Measurements from ENCODE around the gene ECE1. TPM values are rescaled to one million over a fixed set of nuclear protein-coding genes. Genes with fewer than 3 reads are reported as not detected.
A peak's percentile ranks its signal among the peaks of the same experiment; 100 is the strongest.

ECE1 gene
- total and polyA plus RNA-seq, 2 of the 8 experiments (the other 6 are each of a cell fraction or from before 2014, with no cell fraction given) = 21.4 to 36.8 TPM

- H2BK120ac ChIP-seq (replicated peaks; ENCODE audit: low read depth, low read length) = no peak overlapping the region
- 84% methylated on average over 8 of the region's 8 CpGs; no CpG with 5 or more reads in 1 of the 2 experiments for WGBS, 2 experiments (ENCODE audit: extremely low coverage in 1 of 2, insufficient coverage in 1 of 2, insufficient read length in 1 of 2, insufficient replicate concordance in 2 of 2, low coverage in 1 of 2, low lambda C conversion rate in 2 of 2, missing lambda C conversion rate in 1 of 2)
- no peaks in the 10 kb centered on the region for H3K36me3 ChIP-seq (ENCODE audit: control insufficient read depth in 2 of 4, insufficient read depth in 4 of 4, low read length in 3 of 4)
- H2BK15ac ChIP-seq (ENCODE audit: low read length) = no peak overlapping the region
- no peak overlapping the region for H2BK12ac ChIP-seq (ENCODE audit: low read depth, low read length)
- H2BK20ac ChIP-seq (ENCODE audit: low read length) = no peak overlapping the region
- H3K4me3 ChIP-seq (ENCODE audit: extremely low read depth in 1 of 4, insufficient read depth in 2 of 4, low read depth in 3 of 4, low read length in 4 of 4) = peak overlapping the region in 1 of 4 experiments; percentile 82; a peak in 3 of 8 replicates
- H4K5ac ChIP-seq (ENCODE audit: insufficient read length, low read depth, low read length) = no peak overlapping the region
- H3K14ac ChIP-seq (ENCODE audit: insufficient read length) = no peak overlapping the region
- DNase-seq (ENCODE audit: low read depth in 1 of 2, low spot score in 2 of 2) = no peak
- no peak overlapping the region for H2AK5ac ChIP-seq (ENCODE audit: low read depth, low read length)
- no peak for FAIRE-seq
- no peak overlapping the region for H3K18ac ChIP-seq (ENCODE audit: extremely low read depth, low read length)
- H3K9ac ChIP-seq (replicated peaks in 1 of 4; ENCODE audit: extremely low read depth in 1 of 4, low read depth in 3 of 4, low read length in 3 of 4) = no peak overlapping the region
- CTCF ChIA-PET (ENCODE audit: partially characterized antibody) = interaction anchor here (0.8 to 6.4 kb wide), 6 partner anchors 21 to 78 kb away, joined by 3 to 44 read pairs (median 12); no protein-coding TSS in a partner anchor
- H4K8ac ChIP-seq (ENCODE audit: extremely low read depth, insufficient read depth, low read length) = no peak overlapping the region
- no peaks in the 10 kb centered on the region; the same call in 1 of the 2 replicates for H3K79me1 ChIP-seq (ENCODE audit: low read depth, low read length)
- H3K4ac ChIP-seq (replicated peaks; ENCODE audit: insufficient read length, low read depth, low read length) = no peak overlapping the region
- H2BK5ac ChIP-seq (ENCODE audit: low read depth, low read length) = no peak overlapping the region
- H2AFZ ChIP-seq (ENCODE audit: low read length) = no peak overlapping the region
- peaks cover 0 to 22% (median 16%) of the 10 kb centered on the region in 4 experiments; a peak in 6 of 7 replicates for H3K4me1 ChIP-seq (replicated peaks in 1 of 4; ENCODE audit: control insufficient read depth in 3 of 4, insufficient read depth in 4 of 4, low read length in 3 of 4)
- no peaks in the 10 kb centered on the region for H4K20me1 ChIP-seq (replicated peaks in 1 of 2; ENCODE audit: control insufficient read depth in 1 of 2, insufficient read depth in 2 of 2, low read length in 2 of 2)
- peaks cover 6% of the 10 kb centered on the region for H3K23me2 ChIP-seq (ENCODE audit: low read depth, low read length)
- H3K79me2 ChIP-seq (ENCODE audit: control insufficient read depth in 1 of 2, insufficient read depth in 2 of 2, low read length in 2 of 2) = no peaks in the 10 kb centered on the region; a peak in 1 of 4 replicates
- no peaks in the 10 kb centered on the region for H3K9me3 ChIP-seq (ENCODE audit: insufficient read depth in 2 of 2, low read depth in 1 of 2, low read length in 1 of 2)
- peak overlapping the region; percentile 67 to 86; a peak in 3 of 4 replicates for H3K4me2 ChIP-seq (ENCODE audit: insufficient read depth in 1 of 2, low read depth in 2 of 2, low read length in 2 of 2)
- H3K23ac ChIP-seq (ENCODE audit: insufficient read length) = no peak overlapping the region
- H3K27me3 ChIP-seq (replicated peaks in 1 of 4; ENCODE audit: control insufficient read depth in 3 of 4, extremely low read depth in 1 of 4, insufficient read depth in 3 of 4, low read length in 3 of 4) = peaks cover 0 to 4% (median 0%) of the 10 kb centered on the region in 4 experiments; a peak in 2 of 7 replicates
- no peak overlapping the region for H4K91ac ChIP-seq (replicated peaks; ENCODE audit: insufficient read length, low read length)
- POLR2A ChIA-PET (ENCODE audit: partially characterized antibody) = interaction anchor here (0.7 to 1.3 kb wide), 3 partner anchors 9 to 43 kb away, joined by 3 to 7 read pairs (median 3); no protein-coding TSS in a partner anchor
- H3K56ac ChIP-seq (replicated peaks; ENCODE audit: insufficient read length, low read depth, low read length) = no peak overlapping the region
- no peak overlapping the region for H3K27ac ChIP-seq (ENCODE audit: low read depth, low read length)
- no peak for TF ChIP-seq SIX5 (IDR thresholded peaks at IDR 0.05; ENCODE audit: low read depth, low read length)
- TF ChIP-seq KDM4A (IDR thresholded peaks at IDR 0.05; ENCODE audit: low read depth, low read length, severe bottlenecking) = no peak
- no peak for TF ChIP-seq SIRT6 (IDR thresholded peaks at IDR 0.05; ENCODE audit: low read length)
- TF ChIP-seq CEBPB (IDR thresholded peaks at IDR 0.05; ENCODE audit: low read depth, low read length) = no peak
- no peak for TF ChIP-seq CTCF (IDR thresholded peaks at IDR 0.05; ENCODE audit: control extremely low read depth in 1 of 3, insufficient read depth in 1 of 3, low read depth in 1 of 3, low read length in 3 of 3)
- no peak for TF ChIP-seq CREB1 (IDR thresholded peaks at IDR 0.05)
- no peak for TF ChIP-seq ASH2L (IDR thresholded peaks at IDR 0.05; ENCODE audit: low read length)
- TF ChIP-seq ZNF274 (IDR thresholded peaks at IDR 0.05; ENCODE audit: borderline replicate concordance, extremely low read depth, low read length) = no peak
- TF ChIP-seq RFX5 (IDR thresholded peaks at IDR 0.05; ENCODE audit: borderline replicate concordance, low read depth, low read length) = no peak
- TF ChIP-seq CBX8 (IDR thresholded peaks at IDR 0.05; ENCODE audit: borderline replicate concordance, low read depth, low read length) = no peak
- TF ChIP-seq BACH1 (IDR thresholded peaks at IDR 0.05; ENCODE audit: low read length) = no peak
- no peak for TF ChIP-seq RAD21 (IDR thresholded peaks at IDR 0.05 in 1 of 2, conservative IDR thresholded peaks at IDR 0.05 in 1 of 2; ENCODE audit: low read depth in 2 of 2, low read length in 2 of 2)
Measured at GRCh38 chr1:21291184-21291583, 921 bp upstream of the ECE1 start.
